ENCODE data around the gene ETF1.

Gene ETF1

GRCh38 chr5:138459311-138459933 lies 83.6 kb downstream of the ETF1 start:
- no peak for DNase-seq

- DNase-seq, result no peak
Observed at GRCh38 chr5:138458856-138459255, 84.2 kb downstream of the ETF1 start.

DNA sequence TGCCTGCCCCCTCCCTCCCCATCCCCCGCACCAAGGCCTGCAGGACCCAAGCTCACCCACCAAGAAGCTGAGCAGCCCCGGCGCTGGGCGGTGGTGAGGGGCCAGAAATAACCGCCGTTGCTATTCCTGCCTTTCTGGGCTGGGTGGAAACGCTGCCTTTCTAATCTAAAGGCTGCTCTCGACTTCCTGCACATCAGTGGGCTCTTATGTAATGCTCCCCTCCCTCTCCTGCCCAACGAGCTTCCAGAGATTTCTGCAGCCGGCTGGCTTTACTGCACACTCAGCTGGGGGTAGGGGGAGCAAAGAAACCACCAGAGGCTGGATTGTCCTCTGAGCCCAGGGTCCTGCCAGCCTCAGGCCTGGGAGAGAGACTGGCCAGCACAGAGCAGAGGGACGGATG lies 84.7 kb downstream of the ETF1 start:
- no peak for DNase-seq

DNA sequence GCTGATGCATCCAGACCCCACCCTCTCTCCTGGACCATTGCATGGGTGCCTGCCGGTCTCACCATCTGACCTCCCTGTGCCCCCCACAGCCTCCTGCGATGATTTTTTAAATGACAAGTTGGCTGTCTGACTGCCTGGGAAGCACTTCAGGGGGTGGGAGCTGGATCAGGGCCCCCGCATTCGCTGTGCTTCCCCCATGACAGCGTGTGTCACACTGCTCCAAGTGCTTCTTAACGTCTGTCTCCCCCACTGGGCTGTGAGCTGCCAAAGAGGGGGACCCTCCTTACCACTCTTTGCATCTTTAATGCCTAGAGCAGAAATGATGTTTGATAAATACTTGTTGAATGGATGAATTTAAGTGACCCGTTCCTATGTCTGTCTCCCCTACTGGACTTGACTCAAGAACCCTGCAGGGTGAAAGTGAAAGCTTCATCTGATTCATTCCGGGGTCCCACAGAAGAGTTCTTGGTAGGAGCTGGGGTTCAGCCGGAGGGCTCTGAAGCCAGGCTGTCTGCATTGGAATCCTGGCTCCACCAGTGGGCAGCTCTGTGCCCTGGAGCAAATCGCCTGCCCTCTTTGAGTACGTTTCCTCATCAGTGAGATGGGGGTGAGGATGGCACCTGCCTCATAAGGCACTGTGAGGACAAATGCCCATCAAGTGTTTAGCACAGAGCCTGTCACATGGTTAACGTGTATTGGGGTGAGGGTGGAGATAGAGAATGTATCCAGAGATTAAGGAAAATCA lies 85.3 kb downstream of the ETF1 start:
- no peak for DNase-seq

Measured in NCI-H146 (cell line).